Measurements from ENCODE around the gene IQGAP2. TPM values are rescaled to one million over a fixed set of nuclear protein-coding genes. Genes with fewer than 3 reads are reported as not detected.

IQGAP2 gene
- total and polyA plus RNA-seq, 2 of the 8 experiments (the other 6 are each of a cell fraction or from before 2014, with no cell fraction given), result 19.7 to 66.0 TPM

- Histone ChIP-seq H2BK5ac (ENCODE audit: low read depth, low read length) (no peak overlapping the region), H2BK12ac (ENCODE audit: low read depth, low read length) (no peak overlapping the region), H3K4me3 (ENCODE audit: extremely low read depth in 1 of 4, insufficient read depth in 2 of 4, low read depth in 3 of 4, low read length in 4 of 4) (no peak overlapping the region), H3K14ac (ENCODE audit: insufficient read length) (no peak overlapping the region), H3K79me1 (ENCODE audit: low read depth, low read length) (no peaks in the 10 kb centered on the region), H3K27ac (ENCODE audit: low read depth, low read length) (no peak overlapping the region), H3K36me3 (ENCODE audit: control insufficient read depth in 2 of 4, insufficient read depth in 4 of 4, low read length in 3 of 4) (no peaks in the 10 kb centered on the region; a peak in 1 of 8 replicates), H2AK5ac (ENCODE audit: low read depth, low read length) (no peak overlapping the region), H3K4me2 (ENCODE audit: insufficient read depth in 1 of 2, low read depth in 2 of 2, low read length in 2 of 2) (no peak overlapping the region), H2BK15ac (ENCODE audit: low read length) (no peak overlapping the region), H2BK20ac (ENCODE audit: low read length) (no peak overlapping the region), H4K5ac (ENCODE audit: insufficient read length, low read depth, low read length) (no peak overlapping the region), H2BK120ac (replicated peaks; ENCODE audit: low read depth, low read length) (no peak overlapping the region), H3K9ac (replicated peaks in 1 of 4; ENCODE audit: extremely low read depth in 1 of 4, low read depth in 3 of 4, low read length in 3 of 4) (no peak overlapping the region), H3K4me1 (replicated peaks in 1 of 4; ENCODE audit: control insufficient read depth in 3 of 4, insufficient read depth in 4 of 4, low read length in 3 of 4) (peaks cover 0 to 8% (median 0%) of the 10 kb centered on the region in 4 experiments; a peak in 2 of 7 replicates), H3K23me2 (ENCODE audit: low read depth, low read length) (no peaks in the 10 kb centered on the region), H3K79me2 (ENCODE audit: control insufficient read depth in 1 of 2, insufficient read depth in 2 of 2, low read length in 2 of 2) (peaks cover 0 to 18% of the 10 kb centered on the region in 2 experiments; a peak in 2 of 4 replicates), H3K56ac (replicated peaks; ENCODE audit: insufficient read length, low read depth, low read length) (no peak overlapping the region), H4K91ac (replicated peaks; ENCODE audit: insufficient read length, low read length) (no peak overlapping the region), H3K4ac (replicated peaks; ENCODE audit: insufficient read length, low read depth, low read length) (no peak overlapping the region), H2AFZ (ENCODE audit: low read length) (no peak overlapping the region), H3K9me3 (ENCODE audit: insufficient read depth in 2 of 2, low read depth in 1 of 2, low read length in 1 of 2) (peaks cover 0 to 12% of the 10 kb centered on the region in 2 experiments; a peak in 2 of 4 replicates), H3K18ac (ENCODE audit: extremely low read depth, low read length) (no peak overlapping the region), H3K23ac (ENCODE audit: insufficient read length) (no peak overlapping the region), H3K27me3 (replicated peaks in 1 of 4; ENCODE audit: control insufficient read depth in 3 of 4, extremely low read depth in 1 of 4, insufficient read depth in 3 of 4, low read length in 3 of 4) (no peaks in the 10 kb centered on the region), H4K20me1 (replicated peaks in 1 of 2; ENCODE audit: control insufficient read depth in 1 of 2, insufficient read depth in 2 of 2, low read length in 2 of 2) (no peaks in the 10 kb centered on the region), H4K8ac (ENCODE audit: extremely low read depth, insufficient read depth, low read length) (no peak overlapping the region)
- WGBS, 2 experiments (ENCODE audit: extremely low coverage in 1 of 2, insufficient coverage in 1 of 2, insufficient read length in 1 of 2, insufficient replicate concordance in 2 of 2, low coverage in 1 of 2, low lambda C conversion rate in 2 of 2, missing lambda C conversion rate in 1 of 2), result 87% methylated on average over 3 of the region's 3 CpGs; no CpG with 5 or more reads in 1 of the 2 experiments
- POLR2A ChIA-PET (ENCODE audit: partially characterized antibody), result interaction anchor here (1.3 kb wide), 1 partner anchor 121 kb away, joined by 5 read pairs; no protein-coding TSS in a partner anchor
- CTCF ChIA-PET (ENCODE audit: partially characterized antibody), result interaction anchor here (0.6 to 3.1 kb wide), 7 partner anchors 10 to 698 kb away, joined by 3 to 19 read pairs (median 4); partner anchors contain the start of gene IQGAP2
- FAIRE-seq (no peak), DNase-seq (ENCODE audit: low read depth in 1 of 2, low spot score in 2 of 2) (no peak)
- TF ChIP-seq SP1 (IDR thresholded peaks at IDR 0.05; ENCODE audit: low read depth, low read length) (no peak), KDM1A (IDR thresholded peaks at IDR 0.05; ENCODE audit: borderline replicate concordance, low read length) (no peak), NRF1 (IDR thresholded peaks at IDR 0.05; ENCODE audit: low read depth, low read length) (no peak), ASH2L (IDR thresholded peaks at IDR 0.05; ENCODE audit: low read length) (no peak), CREB1 (IDR thresholded peaks at IDR 0.05) (no peak), HDAC6 (IDR thresholded peaks at IDR 0.05; ENCODE audit: low read depth, low read length) (no peak), TAF1 (IDR thresholded peaks at IDR 0.05; ENCODE audit: low read depth, low read length) (no peak), POLR2AphosphoS5 (IDR thresholded peaks at IDR 0.05; ENCODE audit: low read depth, low read length) (no peak), USF2 (IDR thresholded peaks at IDR 0.05; ENCODE audit: low read length) (no peak), BACH1 (IDR thresholded peaks at IDR 0.05; ENCODE audit: low read length) (no peak), YY1 (IDR thresholded peaks at IDR 0.05; ENCODE audit: low read depth, low read length) (no peak), CBX5 (IDR thresholded peaks at IDR 0.05; ENCODE audit: low read depth, low read length) (no peak), RFX5 (IDR thresholded peaks at IDR 0.05; ENCODE audit: borderline replicate concordance, low read depth, low read length) (no peak)
These were observed 145.6 kb downstream of the IQGAP2 start for GRCh38 chr5:76548525-76549229.

Measured in H1 (cell line).